HEK293T (cell line): ENCODE results near the gene NFYB.

Experiments
- CTCF ChIA-PET: fragments of 350-600 bp; formaldehyde crosslinking; extraction: SDS; loops from one replicate; lab custom pipeline; 2021; ENCODE audit warnings: antibody characterized with exemption, inconsistent platforms; lab: Yijun Ruan, JAX
- POLR2A ChIA-PET: fragments of 350-600 bp; formaldehyde crosslinking; extraction: SDS; loops from one replicate; lab custom pipeline; 2020; ENCODE audit warnings: antibody characterized with exemption, inconsistent platforms; lab: Yijun Ruan, JAX
- DNase-seq: peaks from one replicate; pipeline ENCODE4 v3.0.0; 2012; ENCODE audit warnings: mixed read lengths; ENCODE audit errors: extremely low spot score
- ARNT ChIP-seq: fragments of 450-650 bp; IDR thresholded peaks from 2 replicates; pipeline ENCODE4 v1.6.1; 2017; ENCODE audit warnings: mild to moderate bottlenecking
- CTBP1 ChIP-seq: fragments of 450-650 bp; IDR thresholded peaks from 2 replicates; pipeline ENCODE4 v1.6.1; 2016; ENCODE audit warnings: borderline replicate concordance
- ELF4 ChIP-seq: fragments of 450-650 bp; IDR thresholded peaks from 2 replicates; pipeline ENCODE4 v1.6.1; 2017; ENCODE audit warnings: antibody characterized with exemption
- FOXK2 ChIP-seq: fragments of 450-650 bp; IDR thresholded peaks from 2 replicates; pipeline ENCODE4 v1.6.1; 2016; ENCODE audit warnings: mild to moderate bottlenecking
- FOXM1 ChIP-seq: fragments of 450-650 bp; IDR thresholded peaks from 2 replicates; pipeline ENCODE4 v1.6.1; 2017; ENCODE audit warnings: mild to moderate bottlenecking, borderline replicate concordance
- HDGF ChIP-seq: fragments of 450-650 bp; IDR thresholded peaks from 2 replicates; pipeline ENCODE4 v1.6.1; 2017; ENCODE audit warnings: antibody characterized with exemption, borderline replicate concordance
- L3MBTL2 ChIP-seq: fragments of 450-650 bp; conservative IDR thresholded peaks from 2 replicates; pipeline ENCODE4 v1.6.1; 2016; ENCODE audit warnings: mild to moderate bottlenecking
- LEF1 ChIP-seq: fragments of 450-650 bp; IDR thresholded peaks from 2 replicates; pipeline ENCODE4 v1.6.1; 2017; ENCODE audit warnings: mild to moderate bottlenecking, borderline replicate concordance
- NFRKB ChIP-seq: fragments of 450-650 bp; IDR thresholded peaks from 2 replicates; pipeline ENCODE4 v1.6.1; 2016; ENCODE audit warnings: mild to moderate bottlenecking, moderate library complexity
- SP1 ChIP-seq: fragments of 450-650 bp; IDR thresholded peaks from 2 replicates; pipeline ENCODE4 v1.6.1; 2017
- SUZ12 ChIP-seq: fragments of 450-650 bp; IDR thresholded peaks from 2 replicates; pipeline ENCODE4 v1.6.1; 2016; ENCODE audit warnings: mild to moderate bottlenecking
- TARDBP ChIP-seq: fragments of 450-650 bp; IDR thresholded peaks from 2 replicates; pipeline ENCODE4 v1.6.1; 2016
- ZNF384 ChIP-seq: fragments of 450-650 bp; IDR thresholded peaks from 2 replicates; pipeline ENCODE4 v1.6.1; 2016
- TF ChIP-seq, protein P1 (sequence below): fragments of 450-650 bp; IDR thresholded peaks from 2 replicates; pipeline ENCODE4 v1.6.1; 2016

NFYB gene

GRCh38 chr12:104137902-104138796 is at the start of gene NFYB:
TSS of gene NFYB (minus strand) at chr12:104138210. CDS start at chr12:104135453, 2,757 bp downstream.
- POLR2A ChIA-PET, result interaction anchor here (0.6 to 2.6 kb wide), 19 partner anchors 10 to 308 kb away, joined by 3 to 10 read pairs (median 3); partner anchors contain the start of genes GLT8D2, HCFC2, HSP90B1 and TDG
- peak; percentile 95 for DNase-seq
- CTCF ChIA-PET, result interaction anchor here (0.8 kb wide), 1 partner anchor 26 kb away, joined by 3 read pairs; no protein-coding TSS in a partner anchor

GRCh38 chr12:104187446-104188155 is 49.6 kb upstream of the NFYB start:
- ChIA-PET CTCF (no interaction called here), POLR2A (no interaction called here)
- DNase-seq, result no peak
- no peak for TF ChIP-seq NFRKB
- TF ChIP-seq, protein P1, sequence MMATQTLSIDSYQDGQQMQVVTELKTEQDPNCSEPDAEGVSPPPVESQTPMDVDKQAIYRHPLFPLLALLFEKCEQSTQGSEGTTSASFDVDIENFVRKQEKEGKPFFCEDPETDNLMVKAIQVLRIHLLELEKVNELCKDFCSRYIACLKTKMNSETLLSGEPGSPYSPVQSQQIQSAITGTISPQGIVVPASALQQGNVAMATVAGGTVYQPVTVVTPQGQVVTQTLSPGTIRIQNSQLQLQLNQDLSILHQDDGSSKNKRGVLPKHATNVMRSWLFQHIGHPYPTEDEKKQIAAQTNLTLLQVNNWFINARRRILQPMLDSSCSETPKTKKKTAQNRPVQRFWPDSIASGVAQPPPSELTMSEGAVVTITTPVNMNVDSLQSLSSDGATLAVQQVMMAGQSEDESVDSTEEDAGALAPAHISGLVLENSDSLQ, result peak; percentile 13; the same call in 1 of the 2 replicates
- no peak for TF ChIP-seq L3MBTL2
- TF ChIP-seq ARNT, result no peak
- TF ChIP-seq ZNF384, result no peak
- no peak for TF ChIP-seq FOXK2
- TF ChIP-seq CTBP1, result no peak

More at GRCh38 chr12:104137902-104138796, at the start of gene NFYB:
- TF ChIP-seq FOXM1, result peak; percentile 62
- peak; percentile 95 for TF ChIP-seq L3MBTL2
- no peak for TF ChIP-seq NFRKB

GRCh38 chr12:104183443-104183842 is 45.4 kb upstream of the NFYB start:
- no peak for DNase-seq
- CTCF ChIA-PET, result interaction anchor here (0.6 kb wide), 1 partner anchor 125 kb away, joined by 3 read pairs; no protein-coding TSS in a partner anchor
- TF ChIP-seq SP1 (no peak), CTBP1 (no peak), LEF1 (no peak), FOXK2 (no peak), L3MBTL2 (no peak), ZNF384 (no peak), FOXM1 (no peak), ELF4 (no peak), TARDBP (no peak)
- TF ChIP-seq, protein P1, result no peak
- POLR2A ChIA-PET, result no interaction called here

- TF ChIP-seq ZNF384 (no peak), HDGF (no peak), CTBP1 (no peak), LEF1 (no peak)
- ChIA-PET POLR2A (no interaction called here), CTCF (no interaction called here)
- no peak for DNase-seq
Measured at GRCh38 chr12:104182621-104183378, 44.8 kb upstream of the NFYB start.

DNA sequence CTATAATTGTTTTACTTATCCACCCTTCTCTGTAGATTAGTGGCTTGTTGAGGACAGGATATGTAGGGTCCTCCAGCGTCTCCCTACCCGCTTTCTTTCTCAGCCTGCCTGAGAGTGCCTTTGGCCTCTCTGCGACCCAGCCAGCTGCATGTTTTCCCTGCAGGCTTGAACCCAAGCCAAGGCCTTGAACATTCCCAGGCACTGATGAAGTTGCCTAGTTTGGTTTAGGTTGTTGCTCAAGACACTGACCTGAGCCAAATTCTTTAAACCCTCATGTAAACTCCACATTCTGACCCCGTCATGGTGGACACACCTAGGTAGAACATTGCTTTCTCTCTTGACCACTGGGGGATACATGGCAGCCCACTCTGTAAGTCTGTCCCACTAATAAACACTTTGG is 44.1 kb upstream of the NFYB start:
- no peak for DNase-seq
- no peak for TF ChIP-seq SUZ12
- TF ChIP-seq, protein P1, result no peak
- TF ChIP-seq LEF1, result no peak
- CTCF ChIA-PET, result no interaction called here
- POLR2A ChIA-PET, result no interaction called here

DNA sequence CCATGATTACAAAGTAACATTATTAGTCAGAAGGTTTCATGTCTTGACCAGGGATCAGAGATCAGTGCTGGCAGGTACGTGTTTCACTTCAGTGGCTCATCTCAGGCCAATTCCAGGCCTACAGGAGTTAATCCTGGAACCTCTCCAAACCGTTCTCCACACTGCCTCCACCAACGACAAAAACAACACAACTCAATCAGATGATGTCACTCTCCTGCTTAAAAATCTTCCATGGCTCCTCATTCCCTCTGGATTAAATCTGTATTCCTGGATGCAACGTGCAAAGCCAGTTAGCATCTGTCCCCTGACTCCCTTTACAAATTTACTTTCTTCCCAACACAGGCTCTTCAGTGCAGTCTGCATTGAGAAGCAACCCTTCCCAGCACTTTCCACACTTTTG is 43.3 kb upstream of the NFYB start:
- CTCF ChIA-PET, result no interaction called here
- no peak for DNase-seq
- POLR2A ChIA-PET, result no interaction called here
- TF ChIP-seq L3MBTL2 (no peak), NFRKB (no peak), CTBP1 (no peak), SP1 (no peak), TARDBP (no peak), LEF1 (no peak)
- TF ChIP-seq, protein P1, result no peak
